GM19468 (cell line): ENCODE results near the gene LHX2.
A peak's percentile ranks its signal among the peaks of the same experiment; 100 is the strongest.
"Not testable (repeated sequence)": the region's sequence is repeated elsewhere in the genome, so short reads cannot be mapped to it uniquely, and the experiment has no call there.

ENCODE experiments used
- ATAC-seq: cut with Tn5 transposase; IDR thresholded peaks from one replicate; pipeline ENCODE4 v1.9.1; 2021; ENCODE audit warnings: mild to moderate bottlenecking, moderate library complexity, moderate number of reproducible peaks; ENCODE audit not compliant: unreplicated experiment; ENCODE audit errors: extremely low read depth

The LHX2 gene

GRCh38 chr9:124011460-124012301 lies at the start of gene LHX2:
LHX2 (plus strand) TSS chr9:124011768; CDS start chr9:124012349, 581 bp downstream.
- ATAC-seq = peak; percentile 35

- no peak for ATAC-seq
These were observed 46.8 kb upstream of the LHX2 start for GRCh38 chr9:123964761-123965160.

- ATAC-seq = no peak
These were observed 45.5 kb upstream of the LHX2 start for GRCh38 chr9:123965801-123966686.

GRCh38 chr9:123967323-123967722 lies 44.2 kb upstream of the LHX2 start:
- no peak for ATAC-seq

GRCh38 chr9:123972618-123973017 lies 39.0 kb upstream of the LHX2 start:
- ATAC-seq = no peak

GRCh38 chr9:123973590-123974223 lies 37.9 kb upstream of the LHX2 start:
- ATAC-seq = no peak

GRCh38 chr9:123974471-123974870 lies 37.1 kb upstream of the LHX2 start:
- ATAC-seq = no peak

- ATAC-seq = no peak
These were observed 35.7 kb upstream of the LHX2 start for GRCh38 chr9:123975871-123976270.

- ATAC-seq = not testable (repeated sequence)
These were observed 35.0 kb upstream of the LHX2 start for GRCh38 chr9:123976579-123976978.

- ATAC-seq = no peak
These were observed 32.6 kb upstream of the LHX2 start for GRCh38 chr9:123978981-123979380.

- ATAC-seq = no peak
These were observed 29.0 kb upstream of the LHX2 start for GRCh38 chr9:123982535-123982934.

- no peak for ATAC-seq
These were observed 28.5 kb upstream of the LHX2 start for GRCh38 chr9:123983047-123983446.

GRCh38 chr9:123984802-123985201 lies 26.8 kb upstream of the LHX2 start:
- no peak for ATAC-seq

GRCh38 chr9:123985869-123986268 lies 25.7 kb upstream of the LHX2 start:
- ATAC-seq = no peak

- ATAC-seq = no peak
These were observed 21.1 kb upstream of the LHX2 start for GRCh38 chr9:123990427-123990826.

GRCh38 chr9:123992679-123993078 lies 18.9 kb upstream of the LHX2 start:
- not testable (repeated sequence) for ATAC-seq

GRCh38 chr9:123996731-123997421 lies 14.7 kb upstream of the LHX2 start:
- ATAC-seq = no peak

GRCh38 chr9:123997665-123998277 lies 13.8 kb upstream of the LHX2 start:
- ATAC-seq = no peak

- no peak for ATAC-seq
These were observed 13.2 kb upstream of the LHX2 start for GRCh38 chr9:123998278-123998925.
